Heart right ventricle (tissue), 16 donors: ENCODE results near the gene QRFP. TPM values are rescaled to one million over a fixed set of nuclear protein-coding genes. Genes with fewer than 3 reads are reported as not detected.
A peak's percentile ranks its signal among the peaks of the same experiment; 100 is the strongest.

Experiments
- ATAC-seq, 8 donors: fragments of 200-7000 bp; cut with Tn5 transposase; one replicate each; pipeline ENCODE4 v1.9.1; 2020; ENCODE audit warnings: mild to moderate bottlenecking in 8 of 8, moderate library complexity in 8 of 8, moderate number of reproducible peaks in 1 of 8
- DNase-seq, 2 donors: peaks; one replicate each; pipeline ENCODE4 v3.0.0-alpha.2; 2020
- H3K27ac ChIP-seq, 10 donors: fragments of 200-600 bp; sonication (generic) in 2 of 10; one replicate each; pipeline versions ENCODE4 v1.5.0 to v1.8.0; 2020 to 2022; ENCODE audit warnings: mild to moderate bottlenecking in 3 of 10
- H3K27me3 ChIP-seq, 7 donors: fragments of 200-600 bp; one replicate each; pipeline ENCODE4 v1.8.0; 2021 to 2022; ENCODE audit warnings: mild to moderate bottlenecking in 2 of 7
- H3K36me3 ChIP-seq, 9 donors: fragments of 200-600 bp; sonication (generic) in 1 of 9; one replicate each; pipeline versions ENCODE4 v1.5.0 to v1.8.0; 2020 to 2022; ENCODE audit warnings: mild to moderate bottlenecking in 2 of 9
- H3K4me1 ChIP-seq, 9 donors: fragments of 200-600 bp; sonication (generic) in 1 of 9; one replicate each; pipeline versions ENCODE4 v1.5.0 to v1.8.0; 2020 to 2022; ENCODE audit warnings: mild to moderate bottlenecking in 4 of 9
- H3K4me3 ChIP-seq, 10 donors: fragments of 200-600 bp; sonication (generic) in 2 of 10; one replicate each; pipeline versions ENCODE4 v1.5.0 to v1.8.0; 2020 to 2022; ENCODE audit warnings: mild to moderate bottlenecking in 7 of 10, moderate library complexity in 2 of 10
- H3K9me3 ChIP-seq, 11 donors: fragments of 200-600 bp in 10 of 11; sonication (generic) in 2 of 11; one replicate each; pipeline versions ENCODE4 v1.5.0 to v1.8.0; 2013 to 2022; ENCODE audit warnings: mild to moderate bottlenecking in 2 of 11, control low read depth in 1 of 11, moderate library complexity in 1 of 11
- CTCF ChIP-seq, 9 donors: fragments of 200-600 bp; sonication (generic) in 2 of 9; IDR thresholded peaks; one replicate each; pipeline versions ENCODE4 v1.5.0 to v1.8.0; 2021 to 2022; ENCODE audit warnings: antibody characterized with exemption in 9 of 9, mild to moderate bottlenecking in 5 of 9, moderate library complexity in 1 of 9
- WGBS, 2 donors: extraction: QIAGEN DNeasy Blood & Tissue Kit; methylation state at CpG; one replicate each; pipeline ENCODE4 v1.1.7; 2013; ENCODE audit warnings: inconsistent platforms in 1 of 2; 5-methylcytosine and 5-hydroxymethylcytosine counted together
- intact Hi-C, 10 donors: fragments of 100-400 bp; cut with DNase I; formaldehyde crosslinking; loops; one replicate each; pipeline versions ENCODE4 v1.11.1 to v1.14.2; 2022
- polyA plus RNA-seq, 2 donors: library from polyadenylated mRNA; stranded (reverse); fragments of 200-250 nt; gene quantifications; one replicate each; pipeline ENCODE4 v1.2.3, GENCODE V29; 2013
- total RNA-seq, 10 donors: library from RNA; stranded (reverse); fragmentation: NEBNext Ultra II Directional in 3 of 10; extraction: Animal tissue kit (Norgen Biotek cat#: 25700) in 3 of 10; gene quantifications; one replicate each; pipeline versions ENCODE4 v1.2.1 to v1.2.4, GENCODE V29; 2021 to 2023
- donor health status: Arrhythmogenic right ventricular cardiomyopathy.
- donor health status: ischemic (EF 13 %, LVEDD 7.1; RV severe dilation, severe dysfunction).
- donor health status: healthy with polysubstance abuse.
- donor health status: DM: no; HTN: yes; CAD: no.
- donor health status: DM: no; HTN: no; CAD: no.
- donor health status: ischemic (EF 25% LVEDD 6.9; RV normal size, moderate dysfunction).
- donor health status: ischemic (EF 25% LVEDD 5.7; RV mildly dilated, moderate dysfunction).
- donor health status: healthy.
- donor health status: DM: yes; HTN: yes; CAD: no.
- donor health status: Ischemic cardiomyopathy.
- donor health status: ischemic (EF 35%, LVEDD 5.7; RV mildly dilated, moderate dysfunction).
- donor health status: nonischemic (EF 11% LVEDD 7.7; RV severe dilation, severe dysfunction).
- donor health status: DM: yes; HTN: yes; CAD: no.
- donor health status: PGD.
- donor health status: ischemic (EF 29% LVEDD 5.4; RV normal size, mild dysfunction).
- donor health status: nonischemic (EF 23%, LVEDD 6.1; RV moderate dilation, normal function).

The QRFP gene
- total and polyA plus RNA-seq, 12 donors = 0.06 TPM; not detected in 11

GRCh38 chr9:130930132-130930803, 33.7 kb upstream of the QRFP start:
- 83 to 90% methylated on average over 23 of the region's 23 CpGs for WGBS, 2 donors
- Histone ChIP-seq H3K27me3 (peaks cover 2 to 46% (median 30%) of the 10 kb centered on the region in 7 donors), H3K36me3 (no peaks in the 10 kb centered on the region), H3K4me3 (no peak overlapping the region), H3K9me3 (no peaks in the 10 kb centered on the region), H3K4me1 (peaks cover 0 to 39% (median 13%) of the 10 kb centered on the region in 9 donors), H3K27ac (no peak overlapping the region)
- intact Hi-C loops = loop anchor here in 3 of 10 donors (5.0 to 10.0 kb wide), 2 partner anchors 58 to 165 kb away; no protein-coding TSS in a partner anchor
- TF ChIP-seq CTCF (IDR thresholded peaks at IDR 0.05) = no peak
- no peak for ATAC-seq
- no peak for DNase-seq

- 86 to 90% methylated on average over 36 of the region's 36 CpGs for WGBS, 2 donors
- Histone ChIP-seq H3K27me3 (peaks cover 0 to 44% (median 24%) of the 10 kb centered on the region in 7 donors), H3K9me3 (no peaks in the 10 kb centered on the region), H3K4me1 (peaks cover 0 to 36% (median 12%) of the 10 kb centered on the region in 9 donors), H3K27ac (no peak overlapping the region), H3K36me3 (no peaks in the 10 kb centered on the region), H3K4me3 (no peak overlapping the region)
- DNase-seq (no peak), ATAC-seq (no peak)
- no peak for TF ChIP-seq CTCF (IDR thresholded peaks at IDR 0.05)
- intact Hi-C loops = loop anchor here in 3 of 10 donors (5.0 to 10.0 kb wide), 2 partner anchors 57 to 165 kb away; no protein-coding TSS in a partner anchor
Observed at GRCh38 chr9:130929571-130930038, 33.0 kb upstream of the QRFP start.

GRCh38 chr9:130927995-130928900, 31.6 kb upstream of the QRFP start:
- H3K27ac ChIP-seq = no peak overlapping the region
- intact Hi-C loops = no loop called here
- ATAC-seq = peak in 4 of 8 donors; percentile 5 to 47 (median 26)
- 37% methylated on average over 14 of the region's 14 CpGs for WGBS, 2 donors
- no peak overlapping the region for H3K4me3 ChIP-seq
- DNase-seq = peak; percentile 51 to 70
- TF ChIP-seq CTCF (IDR thresholded peaks at IDR 0.05) = no peak
- peaks cover 0 to 44% (median 14%) of the 10 kb centered on the region in 7 donors for H3K27me3 ChIP-seq
- no peaks in the 10 kb centered on the region for H3K9me3 ChIP-seq
- peaks cover 0 to 31% (median 10%) of the 10 kb centered on the region in 9 donors for H3K4me1 ChIP-seq
- no peaks in the 10 kb centered on the region for H3K36me3 ChIP-seq

- H3K4me1 ChIP-seq = peaks cover 0 to 23% (median 6%) of the 10 kb centered on the region in 9 donors
- TF ChIP-seq CTCF (IDR thresholded peaks at IDR 0.05) = no peak
- H3K27ac ChIP-seq = no peak overlapping the region
- intact Hi-C loops = no loop called here
- peaks cover 0 to 35% (median 15%) of the 10 kb centered on the region in 7 donors for H3K27me3 ChIP-seq
- no peaks in the 10 kb centered on the region for H3K9me3 ChIP-seq
- WGBS, 2 donors = 89 to 93% methylated on average over 10 of the region's 10 CpGs
- DNase-seq (no peak), ATAC-seq (no peak)
- H3K36me3 ChIP-seq = no peaks in the 10 kb centered on the region
- no peak overlapping the region for H3K4me3 ChIP-seq
Observed at GRCh38 chr9:130927338-130927737, 30.7 kb upstream of the QRFP start.
